HG02970 (cell line): ENCODE results near the gene VBP1.
"Not testable (repeated sequence)": the region's sequence is repeated elsewhere in the genome, so short reads cannot be mapped to it uniquely, and the experiment has no call there.

Experiments
- ATAC-seq: cut with Tn5 transposase; IDR thresholded peaks from one replicate; pipeline ENCODE4 v1.9.1; 2021; ENCODE audit warnings: mild to moderate bottlenecking, moderate library complexity, moderate number of reproducible peaks; ENCODE audit not compliant: unreplicated experiment, low FRiP score

Gene VBP1

GRCh38 chrX:155216179-155216939 lies at the start of gene VBP1:
Gene VBP1, plus strand, starts transcription at chrX:155216460. Its CDS starts 23 bp downstream, at chrX:155216483.
- peak; percentile 98 for ATAC-seq

GRCh38 chrX:155169881-155170280 lies 46.4 kb upstream of the VBP1 start:
- no peak for ATAC-seq

GRCh38 chrX:155179346-155179997 lies 36.8 kb upstream of the VBP1 start:
- no peak for ATAC-seq

GRCh38 chrX:155188786-155189185 lies 27.5 kb upstream of the VBP1 start:
- no peak for ATAC-seq

GRCh38 chrX:155211208-155211607 lies 5.1 kb upstream of the VBP1 start:
- no peak for ATAC-seq

- no peak for ATAC-seq
Measured at GRCh38 chrX:155213731-155214130, 2.5 kb upstream of the VBP1 start.

GRCh38 chrX:155215443-155216178 lies 649 bp upstream of the VBP1 start:
- peak; percentile 27 for ATAC-seq

GRCh38 chrX:155216940-155217440 lies 730 bp downstream of the VBP1 start:
- no peak for ATAC-seq

GRCh38 chrX:155218777-155219176 lies 2.5 kb downstream of the VBP1 start:
- ATAC-seq = no peak

GRCh38 chrX:155221351-155221750 lies 5.1 kb downstream of the VBP1 start:
- no peak for ATAC-seq

GRCh38 chrX:155223746-155224145 lies 7.5 kb downstream of the VBP1 start:
- not testable (repeated sequence) for ATAC-seq

GRCh38 chrX:155225774-155226173 lies 9.5 kb downstream of the VBP1 start:
- ATAC-seq = no peak

- no peak for ATAC-seq
Measured at GRCh38 chrX:155231163-155231562, 14.9 kb downstream of the VBP1 start.

GRCh38 chrX:155235891-155236290 lies 19.6 kb downstream of the VBP1 start:
- ATAC-seq = no peak

- no peak for ATAC-seq
Measured at GRCh38 chrX:155237719-155238118, 21.5 kb downstream of the VBP1 start.

GRCh38 chrX:155242300-155242699 lies 26.0 kb downstream of the VBP1 start:
- ATAC-seq = no peak

GRCh38 chrX:155246748-155247147 lies 30.5 kb downstream of the VBP1 start:
- no peak for ATAC-seq

GRCh38 chrX:155247497-155247896 lies 31.2 kb downstream of the VBP1 start:
- ATAC-seq = no peak

GRCh38 chrX:155251391-155251790 lies 35.1 kb downstream of the VBP1 start:
- ATAC-seq = no peak

GRCh38 chrX:155259752-155260151 lies 43.5 kb downstream of the VBP1 start:
- ATAC-seq = no peak
